ENCODE measurements around the gene RPL10A. TPM values are rescaled to one million over a fixed set of nuclear protein-coding genes. Genes with fewer than 3 reads are reported as not detected.

RPL10A gene
- total and polyA plus RNA-seq, 4 donors: 809 to 1,774 (median 855) TPM

DNA sequence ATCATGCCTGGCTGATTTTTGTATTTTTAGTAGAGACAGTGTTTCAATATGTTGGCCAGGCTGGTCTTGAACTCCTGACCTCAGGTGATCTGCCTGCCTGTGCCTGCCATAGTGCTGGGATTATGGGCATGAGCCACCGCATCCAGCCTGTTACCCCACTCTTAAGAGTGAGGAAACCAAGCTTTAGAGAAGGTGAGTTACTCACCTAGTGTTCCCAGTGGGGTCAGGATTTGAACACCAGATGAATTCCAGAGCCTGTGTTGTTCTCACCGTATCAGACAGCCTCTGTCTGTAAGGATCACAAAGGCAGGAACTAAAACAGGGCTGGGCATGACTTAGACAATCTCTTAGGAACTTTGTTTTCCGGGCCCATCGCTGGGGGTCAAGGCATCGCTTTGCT lies 25.5 kb upstream of the RPL10A start:
- H3K27ac ChIP-seq (ENCODE audit: low read depth, low read length): no peak overlapping the region
- DNase-seq (ENCODE audit: low read depth in 4 of 6, low spot score in 6 of 6): no peak
- no peak overlapping the region for H3K4me3 ChIP-seq (ENCODE audit: low read depth, low read length)
- H3K27me3 ChIP-seq (ENCODE audit: control insufficient read depth, insufficient read depth, low read length): no peaks in the 10 kb centered on the region
- no peaks in the 10 kb centered on the region for H3K36me3 ChIP-seq (ENCODE audit: control insufficient read depth, insufficient read depth, low read length)
- no peaks in the 10 kb centered on the region for H3K4me1 ChIP-seq (ENCODE audit: control insufficient read depth, insufficient read depth, low read length)
- H3K9me3 ChIP-seq (ENCODE audit: control insufficient read depth, insufficient read depth, low read length): no peaks in the 10 kb centered on the region
- 86% methylated on average over 5 of the region's 5 CpGs for WGBS (ENCODE audit: insufficient coverage)

DNA sequence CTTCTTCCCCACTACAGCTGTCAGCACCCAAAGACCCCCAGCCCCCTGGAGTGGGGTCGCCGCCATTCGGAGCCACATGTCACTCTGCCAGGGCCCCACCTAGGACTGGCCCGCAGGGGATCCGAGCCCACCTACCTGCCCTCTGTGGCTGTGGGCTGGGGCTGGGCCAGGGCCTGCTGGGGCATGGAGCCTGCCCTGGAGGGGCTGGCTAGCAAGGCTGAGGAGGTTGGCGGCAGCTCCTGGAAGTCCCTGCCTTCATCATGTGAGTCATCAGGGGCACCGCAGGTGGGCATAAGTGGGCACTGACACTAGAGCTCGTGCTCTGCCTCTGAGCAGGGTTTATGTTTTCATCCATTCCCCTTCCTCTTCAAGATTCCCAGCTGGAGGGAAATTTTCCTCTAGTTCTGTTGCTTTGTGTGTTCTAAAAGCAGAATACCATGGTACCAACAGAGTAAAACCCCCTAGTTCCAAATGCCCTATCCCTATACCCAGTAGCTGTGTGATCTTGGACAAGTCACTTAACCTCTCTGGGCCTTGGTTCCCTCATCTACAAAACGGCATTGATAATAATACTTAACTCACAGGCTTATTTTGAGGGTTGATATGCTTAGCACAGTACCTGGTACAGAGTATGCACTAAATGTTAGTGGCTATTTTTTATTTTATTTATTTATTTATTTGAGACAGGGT lies 24.7 kb upstream of the RPL10A start:
- Histone ChIP-seq H3K36me3 (ENCODE audit: control insufficient read depth, insufficient read depth, low read length) (no peaks in the 10 kb centered on the region), H3K27me3 (ENCODE audit: control insufficient read depth, insufficient read depth, low read length) (no peaks in the 10 kb centered on the region), H3K4me1 (ENCODE audit: control insufficient read depth, insufficient read depth, low read length) (no peaks in the 10 kb centered on the region), H3K9me3 (ENCODE audit: control insufficient read depth, insufficient read depth, low read length) (no peaks in the 10 kb centered on the region), H3K4me3 (ENCODE audit: low read depth, low read length) (no peak overlapping the region), H3K27ac (ENCODE audit: low read depth, low read length) (no peak overlapping the region)
- DNase-seq (ENCODE audit: low read depth in 4 of 6, low spot score in 6 of 6): no peak
- WGBS (ENCODE audit: insufficient coverage): 98% methylated on average over 6 of the region's 9 CpGs

DNA sequence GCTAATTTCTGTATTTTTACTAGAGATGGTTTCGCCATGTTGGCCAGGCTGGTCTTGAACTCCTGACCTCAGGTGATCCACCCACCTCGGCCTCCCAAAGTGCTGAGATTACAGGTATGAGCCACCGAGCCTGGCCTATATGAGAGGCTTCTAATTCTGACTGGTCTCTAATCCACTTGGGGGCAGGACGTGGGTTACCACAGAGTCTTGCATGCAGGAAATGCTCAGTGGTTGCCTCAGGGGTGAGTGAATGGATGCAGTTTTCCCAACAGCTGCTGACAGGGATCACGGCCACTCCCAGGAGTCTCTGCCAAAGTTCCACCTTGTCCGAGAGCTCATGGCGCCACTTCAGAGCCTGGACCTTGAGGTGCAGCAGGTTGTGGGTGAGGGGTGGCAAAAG lies 22.5 kb upstream of the RPL10A start:
- H3K36me3 ChIP-seq (ENCODE audit: control insufficient read depth, insufficient read depth, low read length): no peaks in the 10 kb centered on the region
- H3K4me1 ChIP-seq (ENCODE audit: control insufficient read depth, insufficient read depth, low read length): no peaks in the 10 kb centered on the region
- no peaks in the 10 kb centered on the region for H3K9me3 ChIP-seq (ENCODE audit: control insufficient read depth, insufficient read depth, low read length)
- DNase-seq (ENCODE audit: low read depth in 4 of 6, low spot score in 6 of 6): no peak
- 95% methylated on average over 7 of the region's 7 CpGs for WGBS (ENCODE audit: insufficient coverage)
- no peak overlapping the region for H3K4me3 ChIP-seq (ENCODE audit: low read depth, low read length)
- H3K27ac ChIP-seq (ENCODE audit: low read depth, low read length): no peak overlapping the region
- no peaks in the 10 kb centered on the region for H3K27me3 ChIP-seq (ENCODE audit: control insufficient read depth, insufficient read depth, low read length)

DNA sequence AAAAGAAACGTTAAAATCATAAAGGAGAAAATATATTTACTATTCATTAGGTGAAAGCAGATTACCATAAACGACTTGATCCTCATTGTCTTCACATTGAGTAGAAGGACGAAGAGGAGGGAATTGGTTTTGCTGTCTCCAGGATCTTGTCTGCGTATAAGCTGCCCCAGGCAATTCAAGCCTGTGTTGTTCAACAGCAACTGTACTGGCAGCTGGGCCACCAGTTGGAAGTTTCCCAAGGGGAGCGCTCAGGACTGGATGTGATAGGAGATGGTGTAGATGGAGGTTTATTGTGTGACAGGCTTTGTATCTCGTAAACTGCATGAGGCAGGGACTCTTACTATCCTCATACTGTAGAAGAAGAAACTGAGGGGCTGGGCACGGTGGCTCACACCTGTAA lies 20.0 kb upstream of the RPL10A start:
- H3K4me3 ChIP-seq (ENCODE audit: low read depth, low read length): no peak overlapping the region
- no peak overlapping the region for H3K27ac ChIP-seq (ENCODE audit: low read depth, low read length)
- no peaks in the 10 kb centered on the region for H3K27me3 ChIP-seq (ENCODE audit: control insufficient read depth, insufficient read depth, low read length)
- H3K4me1 ChIP-seq (ENCODE audit: control insufficient read depth, insufficient read depth, low read length): peaks cover 8% of the 10 kb centered on the region
- no peaks in the 10 kb centered on the region for H3K9me3 ChIP-seq (ENCODE audit: control insufficient read depth, insufficient read depth, low read length)
- H3K36me3 ChIP-seq (ENCODE audit: control insufficient read depth, insufficient read depth, low read length): no peaks in the 10 kb centered on the region
- peak in 1 of 6 donors; percentile 41 for DNase-seq (ENCODE audit: low read depth in 4 of 6, low spot score in 6 of 6)
- 67% methylated on average over 1 of the region's 7 CpGs for WGBS (ENCODE audit: insufficient coverage)

DNA sequence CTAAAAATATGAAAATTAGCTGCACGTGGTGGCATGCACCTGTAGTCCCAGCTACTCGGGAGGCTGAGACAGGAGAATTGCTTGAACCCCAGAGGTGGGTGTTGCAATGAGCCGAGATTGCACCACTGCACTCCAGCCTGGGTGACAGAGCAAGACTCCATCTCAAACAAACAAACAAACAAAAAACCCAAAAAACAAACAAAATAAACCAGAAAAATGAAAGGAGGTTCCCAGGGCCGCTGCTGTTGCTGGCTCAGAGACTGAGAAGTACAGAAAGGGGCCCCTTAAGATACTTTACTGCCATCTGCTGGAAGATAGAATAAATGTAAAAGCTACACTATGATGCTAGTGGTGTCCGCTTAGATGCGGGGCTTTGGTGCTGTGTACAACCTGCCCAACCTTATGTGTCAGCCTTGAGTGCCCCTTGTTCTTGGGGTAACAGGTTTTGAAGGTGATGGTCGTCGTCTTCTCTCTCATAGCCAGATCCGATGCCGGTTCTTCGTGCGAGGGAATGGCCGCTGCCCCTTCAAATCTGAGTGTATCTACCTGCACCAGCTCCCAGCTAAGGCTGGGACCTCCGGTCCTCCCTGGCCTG lies 18.8 kb upstream of the RPL10A start:
- H3K27ac ChIP-seq (ENCODE audit: low read depth, low read length): no peak overlapping the region
- no peak overlapping the region for H3K4me3 ChIP-seq (ENCODE audit: low read depth, low read length)
- H3K4me1 ChIP-seq (ENCODE audit: control insufficient read depth, insufficient read depth, low read length): peaks cover 14% of the 10 kb centered on the region
- H3K9me3 ChIP-seq (ENCODE audit: control insufficient read depth, insufficient read depth, low read length): no peaks in the 10 kb centered on the region
- WGBS (ENCODE audit: insufficient coverage): 32% methylated on average over 10 of the region's 14 CpGs
- H3K36me3 ChIP-seq (ENCODE audit: control insufficient read depth, insufficient read depth, low read length): no peaks in the 10 kb centered on the region
- DNase-seq (ENCODE audit: low read depth in 4 of 6, low spot score in 6 of 6): peak in 3 of 6 donors; percentile 43 to 89 (median 85)
- no peaks in the 10 kb centered on the region for H3K27me3 ChIP-seq (ENCODE audit: control insufficient read depth, insufficient read depth, low read length)

DNA sequence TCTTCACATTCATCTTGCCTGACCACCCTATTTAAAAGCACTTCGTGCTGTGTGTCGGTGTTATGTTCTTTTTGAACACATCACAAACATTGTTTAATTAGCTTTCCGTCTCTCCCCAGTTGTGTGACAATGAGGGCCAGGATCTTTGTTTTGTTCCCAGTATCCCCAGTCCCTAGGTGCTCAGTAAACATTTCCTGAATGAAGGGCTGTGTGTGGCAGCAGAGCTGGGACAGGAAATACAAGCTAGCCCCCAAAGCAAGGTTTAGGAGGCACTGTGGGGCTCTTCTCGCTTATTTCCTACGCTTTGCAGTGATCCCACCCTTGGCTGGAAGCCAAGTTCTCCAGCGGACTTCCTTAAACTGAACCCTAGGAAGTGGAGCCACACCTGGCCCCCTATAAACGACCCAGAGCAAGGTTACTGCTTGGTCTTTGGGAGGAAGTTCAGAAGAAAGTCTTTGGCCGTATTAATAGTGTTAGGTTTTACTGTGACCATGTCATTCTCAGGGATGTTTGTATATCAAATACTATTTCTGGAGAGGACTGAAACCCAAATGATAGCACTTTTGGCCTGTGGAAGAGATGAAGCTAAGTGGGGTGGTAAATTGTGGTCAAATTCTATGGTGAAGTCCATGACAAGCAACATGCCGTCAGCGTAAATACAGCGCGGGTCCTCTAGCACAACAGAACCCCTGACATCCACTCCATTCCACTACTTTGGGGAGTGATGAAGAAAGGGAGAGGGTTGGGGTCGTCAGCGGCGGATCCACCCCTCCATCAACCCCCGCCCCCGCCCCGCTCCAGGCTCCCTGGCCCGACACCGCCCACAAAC lies 16.6 kb upstream of the RPL10A start:
- Histone ChIP-seq H3K4me1 (ENCODE audit: control insufficient read depth, insufficient read depth, low read length) (peaks cover 15% of the 10 kb centered on the region), H3K9me3 (ENCODE audit: control insufficient read depth, insufficient read depth, low read length) (no peaks in the 10 kb centered on the region), H3K36me3 (ENCODE audit: control insufficient read depth, insufficient read depth, low read length) (peaks cover 10% of the 10 kb centered on the region), H3K4me3 (ENCODE audit: low read depth, low read length) (peak overlapping the region; percentile 56), H3K27me3 (ENCODE audit: control insufficient read depth, insufficient read depth, low read length) (no peaks in the 10 kb centered on the region), H3K27ac (ENCODE audit: low read depth, low read length) (peak overlapping the region; percentile 29)
- 22% methylated on average over 5 of the region's 20 CpGs for WGBS (ENCODE audit: insufficient coverage)
- peak in 2 of 6 donors; percentile 14 to 40 for DNase-seq (ENCODE audit: low read depth in 4 of 6, low spot score in 6 of 6)

DNA sequence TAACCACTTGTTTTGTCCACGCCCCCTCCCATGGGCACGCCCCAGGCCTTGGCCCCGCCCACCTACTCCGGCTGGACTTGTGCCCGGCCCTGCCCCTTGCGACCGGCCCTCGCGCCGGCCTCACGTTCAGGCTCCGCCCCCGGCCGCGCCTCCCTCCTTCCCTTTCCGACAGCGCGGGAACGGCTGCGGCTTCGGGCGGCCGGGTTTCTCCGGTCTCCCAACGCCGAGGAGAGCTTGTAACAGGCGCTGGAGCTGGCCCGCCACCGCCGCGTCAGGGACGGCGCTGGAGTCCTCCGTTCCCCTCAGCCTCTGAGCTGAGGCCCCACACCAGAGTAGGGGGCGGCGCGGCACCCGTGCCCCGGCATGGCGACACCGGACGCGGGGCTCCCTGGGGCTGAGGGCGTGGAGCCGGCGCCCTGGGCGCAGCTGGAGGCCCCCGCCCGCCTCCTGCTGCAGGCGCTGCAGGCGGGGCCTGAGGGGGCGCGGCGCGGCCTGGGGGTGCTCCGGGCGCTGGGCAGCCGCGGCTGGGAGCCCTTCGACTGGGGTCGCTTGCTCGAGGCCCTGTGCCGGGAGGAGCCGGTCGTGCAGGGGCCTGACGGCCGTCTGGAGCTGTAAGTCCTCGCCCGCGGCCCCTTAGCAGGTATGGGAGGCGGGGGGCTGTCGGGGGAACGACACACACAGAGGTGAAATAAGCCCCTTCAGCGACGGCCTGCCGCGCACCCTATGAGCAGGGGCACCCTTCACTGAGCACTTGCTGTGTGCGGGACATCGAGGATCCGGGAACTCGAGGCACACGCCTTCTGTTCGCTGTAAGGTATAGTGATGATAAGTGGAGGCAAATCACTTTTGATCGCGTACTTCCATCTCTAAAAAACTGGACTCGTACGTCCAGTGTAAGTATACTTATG lies 15.8 kb upstream of the RPL10A start, which contains the start of gene FANCE:
FANCE (plus strand) TSS at position 156 of the 908 bp plus-strand sequence; CDS start at position 364, 208 bp downstream.
- Histone ChIP-seq H3K4me3 (ENCODE audit: low read depth, low read length) (peak within 1 kb of the TSS; percentile 56), H3K9me3 (ENCODE audit: control insufficient read depth, insufficient read depth, low read length) (no peaks in the 10 kb centered on the region), H3K4me1 (ENCODE audit: control insufficient read depth, insufficient read depth, low read length) (peaks cover 15% of the 10 kb centered on the region), H3K36me3 (ENCODE audit: control insufficient read depth, insufficient read depth, low read length) (peaks cover 18% of the 10 kb centered on the region), H3K27ac (ENCODE audit: low read depth, low read length) (peak within 1 kb of the TSS; percentile 52), H3K27me3 (ENCODE audit: control insufficient read depth, insufficient read depth, low read length) (no peaks in the 10 kb centered on the region)
- WGBS (ENCODE audit: insufficient coverage): under 1% methylated on average over 85 of the region's 87 CpGs
- peak; percentile 57 to 95 (median 80) for DNase-seq (ENCODE audit: low read depth in 4 of 6, low spot score in 6 of 6)

DNA sequence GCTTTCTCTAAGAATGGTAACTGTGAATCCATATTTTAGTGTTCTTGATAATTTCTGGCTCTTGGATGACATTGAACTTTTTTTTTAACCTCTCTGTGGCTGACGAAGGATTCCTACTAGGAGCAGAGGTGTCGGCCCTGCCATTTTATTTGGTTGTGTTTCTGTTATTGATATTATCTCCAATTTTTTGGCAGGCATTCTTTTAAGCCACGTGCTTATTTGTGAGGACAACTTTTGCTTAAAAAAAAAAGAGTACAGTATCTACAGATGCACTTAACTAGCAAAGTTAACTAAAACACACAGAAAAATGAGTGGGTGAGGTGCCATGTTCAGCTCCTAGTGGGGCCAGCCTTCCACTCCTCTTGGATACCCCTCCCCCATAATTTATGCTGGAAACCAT lies 15.0 kb upstream of the RPL10A start:
- Histone ChIP-seq H3K27ac (ENCODE audit: low read depth, low read length) (no peak overlapping the region), H3K4me3 (ENCODE audit: low read depth, low read length) (peak overlapping the region; percentile 56), H3K9me3 (ENCODE audit: control insufficient read depth, insufficient read depth, low read length) (no peaks in the 10 kb centered on the region), H3K4me1 (ENCODE audit: control insufficient read depth, insufficient read depth, low read length) (peaks cover 15% of the 10 kb centered on the region), H3K36me3 (ENCODE audit: control insufficient read depth, insufficient read depth, low read length) (peaks cover 24% of the 10 kb centered on the region), H3K27me3 (ENCODE audit: control insufficient read depth, insufficient read depth, low read length) (no peaks in the 10 kb centered on the region)
- WGBS (ENCODE audit: insufficient coverage): no CpG with 5 or more reads among the region's 3 CpGs
- DNase-seq (ENCODE audit: low read depth in 4 of 6, low spot score in 6 of 6): no peak

All from spinal cord (tissue), 10 donors.